HG02852 (cell line): Measurements from ENCODE around the gene BANK1.
A peak's percentile ranks its signal among the peaks of the same experiment; 100 is the strongest.

Experiments used
- ATAC-seq: cut with Tn5 transposase; IDR thresholded peaks from one replicate; pipeline ENCODE4 v1.9.1; 2021; ENCODE audit warnings: mild to moderate bottlenecking, moderate library complexity; ENCODE audit not compliant: unreplicated experiment

The BANK1 gene

DNA sequence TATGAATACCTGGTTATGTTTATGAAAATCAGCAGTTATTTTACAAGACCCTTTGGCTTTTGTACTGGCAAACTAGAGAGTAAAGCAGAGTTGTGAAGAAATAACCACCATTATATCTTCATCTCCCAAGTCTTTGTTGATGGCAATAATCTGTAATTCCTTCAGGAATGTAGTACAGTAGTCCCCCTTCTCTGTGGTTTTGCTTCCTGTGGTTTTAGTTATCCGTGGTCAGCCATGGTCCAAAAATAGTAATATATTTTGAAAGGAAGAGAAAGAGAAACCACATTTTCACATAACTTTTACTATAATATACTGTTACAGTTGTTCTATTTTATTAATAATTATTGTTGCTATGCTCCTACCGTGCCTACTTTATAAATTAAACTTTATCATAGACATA, 27.8 kb downstream of the BANK1 start:
- no peak for ATAC-seq

DNA sequence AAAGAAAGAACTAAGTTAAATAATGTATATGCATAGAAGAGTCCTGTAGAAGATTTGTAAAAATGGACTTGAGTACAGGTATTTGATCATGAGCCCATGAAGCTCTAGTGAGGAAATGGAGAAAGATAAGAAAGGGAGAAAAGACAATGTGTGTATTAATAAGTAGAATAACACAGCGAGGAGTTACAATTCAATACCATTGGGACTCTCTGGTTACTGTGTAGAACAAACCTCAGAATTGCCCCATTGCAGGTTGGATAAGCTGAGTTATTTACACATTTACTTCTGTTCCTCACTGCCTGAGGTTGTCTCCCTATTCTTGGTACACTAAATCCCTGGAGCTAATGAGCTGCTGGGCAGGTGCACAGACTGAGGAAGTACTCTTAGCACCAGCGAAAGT, 33.3 kb downstream of the BANK1 start:
- no peak for ATAC-seq

DNA sequence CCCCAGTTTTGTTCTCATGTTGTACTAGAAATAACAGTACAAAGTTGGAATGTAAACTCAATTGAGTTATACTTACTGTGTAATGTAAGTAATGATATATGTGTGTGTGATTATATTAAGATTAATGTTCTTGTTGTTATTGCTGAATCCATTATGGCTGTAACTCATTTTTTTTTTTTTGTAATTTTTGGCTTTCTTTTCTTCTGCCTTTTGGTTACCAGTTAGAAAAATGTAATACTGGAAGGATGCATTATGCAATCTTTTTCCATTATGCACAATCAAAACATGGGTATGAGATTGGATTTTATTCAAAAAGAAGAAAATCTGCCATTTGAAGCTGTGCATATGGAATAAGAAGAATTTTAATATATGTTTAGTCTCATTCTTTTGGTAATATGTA, 34.0 kb downstream of the BANK1 start:
- ATAC-seq, result no peak

DNA sequence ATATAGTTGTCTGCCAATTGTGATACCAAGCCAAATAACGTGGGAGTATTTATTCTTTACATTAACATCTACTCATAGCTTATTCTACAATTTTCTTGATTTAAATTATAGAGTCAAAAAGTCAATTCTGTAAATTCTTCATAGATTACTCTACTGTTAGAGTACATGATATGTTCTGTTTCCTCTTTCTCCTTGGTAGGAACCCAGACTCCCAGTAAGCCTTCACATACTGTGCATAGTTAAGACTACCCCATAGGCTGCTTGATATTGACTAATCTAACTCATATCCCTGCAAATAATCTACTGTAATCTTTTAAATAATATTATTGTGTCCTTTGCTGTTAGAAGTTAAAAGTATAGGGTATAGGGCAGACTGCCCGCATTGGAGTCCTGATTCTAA, 35.4 kb downstream of the BANK1 start:
- ATAC-seq, result no peak

DNA sequence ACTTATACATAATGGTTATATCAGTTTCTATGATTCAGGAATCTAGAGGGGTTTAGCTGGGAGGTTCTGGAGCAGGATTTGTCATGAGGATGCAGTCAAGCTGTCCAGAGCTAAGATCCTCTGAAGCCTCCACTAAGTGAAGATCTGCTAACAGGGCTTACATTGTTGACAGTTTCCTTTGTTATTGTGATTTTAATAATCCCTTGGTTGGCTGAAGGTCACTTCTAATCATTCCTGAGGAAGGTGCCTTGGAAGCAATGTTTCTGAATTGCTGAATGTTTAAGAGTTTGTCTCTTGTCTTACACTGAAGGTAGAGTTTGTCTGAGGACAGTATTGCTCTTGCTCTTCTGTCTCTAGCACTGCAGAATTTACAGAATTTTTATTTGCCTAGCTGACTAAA, 41.3 kb downstream of the BANK1 start:
- no peak for ATAC-seq

DNA sequence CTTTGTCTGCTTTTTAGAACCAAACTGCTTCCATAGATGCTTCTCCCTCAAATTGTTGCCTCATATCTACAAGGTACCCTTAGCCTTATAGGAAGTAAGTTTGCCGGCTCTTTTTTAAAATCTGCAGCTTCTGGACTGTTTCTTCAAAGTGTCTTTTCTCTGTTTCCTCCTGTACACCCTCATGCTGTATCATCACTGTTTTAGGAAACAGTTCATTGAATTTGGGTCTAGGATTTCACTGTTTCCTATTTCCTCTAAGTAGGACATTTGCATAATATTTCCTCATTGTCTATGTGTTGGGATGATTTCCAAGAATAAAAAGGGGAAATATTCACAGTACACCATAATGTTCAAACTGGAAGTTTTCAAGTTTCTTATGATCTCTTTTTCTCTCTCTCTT, 43.0 kb downstream of the BANK1 start:
- ATAC-seq, result no peak

DNA sequence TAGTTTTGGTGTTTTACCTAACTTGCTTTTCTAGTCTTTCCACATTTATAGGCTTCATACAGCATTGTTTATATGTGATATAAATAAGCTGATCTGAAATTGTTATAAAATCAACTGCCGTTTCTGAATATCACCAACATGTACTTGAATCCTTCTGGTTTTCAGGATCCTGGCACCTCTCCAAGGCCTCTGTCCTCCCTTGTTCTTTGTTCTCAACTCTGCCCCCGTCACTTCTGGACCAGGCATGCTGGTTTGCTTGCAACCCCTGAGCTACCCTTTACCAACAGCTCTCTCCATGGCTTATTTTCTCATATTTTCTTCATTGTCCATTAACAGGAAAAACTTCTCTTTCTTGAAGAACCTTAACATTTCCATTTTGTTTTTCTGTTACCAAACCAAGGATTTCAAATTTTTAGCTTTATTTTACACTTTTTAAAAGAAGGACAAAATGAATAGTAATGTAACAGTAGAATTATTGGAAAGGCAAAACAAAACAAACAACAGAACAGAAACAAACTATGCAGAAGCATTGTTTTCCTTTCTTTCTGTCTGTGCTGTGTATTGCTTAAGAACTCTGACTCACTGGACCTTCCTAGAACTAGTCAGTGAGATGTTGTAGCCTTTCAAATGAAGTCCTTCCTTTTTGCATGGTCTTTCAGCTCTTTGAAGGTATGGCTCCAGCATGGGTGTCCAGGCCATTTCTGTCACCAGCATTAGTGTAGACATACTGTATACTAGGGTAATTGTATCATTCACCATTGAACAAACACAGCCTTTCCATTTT, 44.8 kb downstream of the BANK1 start:
- ATAC-seq, result no peak

DNA sequence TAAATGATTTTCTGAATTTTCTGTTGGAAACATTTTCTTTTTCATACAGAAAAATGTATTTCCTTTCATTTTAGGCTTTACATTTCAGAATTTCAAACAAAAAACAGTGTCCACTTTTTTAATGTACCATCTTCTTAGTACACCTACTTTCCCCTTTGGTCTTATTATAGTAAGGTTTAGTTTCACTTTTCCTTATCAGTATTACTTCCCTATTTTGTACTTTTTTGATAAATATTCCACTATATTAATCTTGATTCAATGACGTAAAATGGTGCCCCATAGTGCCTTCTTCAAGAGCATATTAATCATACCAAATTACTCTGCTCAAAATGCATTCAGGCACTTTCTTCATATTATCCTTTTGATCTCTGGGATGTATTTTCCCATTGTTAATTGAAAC, 52.5 kb downstream of the BANK1 start:
- no peak for ATAC-seq

DNA sequence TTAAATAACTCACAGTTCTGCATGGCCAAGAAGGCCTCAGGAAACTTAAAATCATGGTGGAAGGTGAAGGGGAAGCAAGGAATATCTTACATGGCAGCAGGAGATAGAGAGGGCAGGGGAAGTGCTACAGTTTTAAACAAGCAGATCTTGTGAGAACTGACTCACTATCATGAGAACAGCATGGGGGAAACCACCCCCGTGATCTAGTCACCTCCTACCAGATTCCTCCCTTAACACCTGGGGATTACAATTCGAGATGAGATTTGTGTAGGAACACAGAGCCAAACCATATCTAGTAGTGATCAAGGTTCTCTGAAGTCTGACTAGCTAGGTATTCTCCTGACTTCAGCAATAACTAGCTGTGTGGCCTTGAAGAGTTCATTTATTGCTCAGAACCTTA, 56.0 kb downstream of the BANK1 start:
- no peak for ATAC-seq

DNA sequence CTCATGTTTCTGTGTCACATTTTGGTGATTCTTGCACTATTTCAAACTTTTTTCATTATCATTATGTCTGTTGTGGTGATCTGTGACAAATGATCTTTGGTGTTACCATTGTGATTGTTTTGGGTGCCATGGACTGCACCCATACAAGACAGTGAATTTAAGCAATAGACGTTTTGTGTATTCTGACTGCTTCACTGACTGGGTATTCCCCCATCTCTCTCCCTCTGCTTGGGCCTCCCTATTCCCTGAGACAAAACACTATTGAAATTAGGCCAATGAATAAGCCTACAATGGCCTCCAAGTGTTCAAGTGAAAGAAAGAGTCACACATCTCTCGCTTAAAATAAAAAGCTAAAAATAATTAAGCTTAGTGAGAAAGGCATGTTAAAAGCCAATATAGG, 60.2 kb downstream of the BANK1 start:
- ATAC-seq, result no peak

DNA sequence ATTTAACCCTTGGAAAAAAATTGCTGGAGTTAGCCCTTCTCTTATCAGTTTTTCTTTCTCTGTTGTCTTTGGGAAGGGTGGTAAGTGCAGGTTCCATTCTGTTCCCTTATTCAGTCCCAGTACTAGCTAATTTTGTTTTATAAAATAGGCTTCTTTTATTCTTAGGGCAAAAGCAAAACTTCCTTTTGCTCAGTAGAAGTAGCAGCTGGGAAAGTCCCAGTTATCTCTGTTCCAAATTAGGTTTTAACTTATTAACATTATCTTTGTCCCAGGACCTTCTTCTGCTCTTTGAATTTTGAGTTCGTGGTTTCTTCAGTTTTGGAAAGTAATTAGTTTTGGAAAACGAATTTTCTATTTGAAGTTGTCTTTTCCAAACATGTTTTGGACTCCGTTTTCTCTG, 61.1 kb downstream of the BANK1 start:
- no peak for ATAC-seq

DNA sequence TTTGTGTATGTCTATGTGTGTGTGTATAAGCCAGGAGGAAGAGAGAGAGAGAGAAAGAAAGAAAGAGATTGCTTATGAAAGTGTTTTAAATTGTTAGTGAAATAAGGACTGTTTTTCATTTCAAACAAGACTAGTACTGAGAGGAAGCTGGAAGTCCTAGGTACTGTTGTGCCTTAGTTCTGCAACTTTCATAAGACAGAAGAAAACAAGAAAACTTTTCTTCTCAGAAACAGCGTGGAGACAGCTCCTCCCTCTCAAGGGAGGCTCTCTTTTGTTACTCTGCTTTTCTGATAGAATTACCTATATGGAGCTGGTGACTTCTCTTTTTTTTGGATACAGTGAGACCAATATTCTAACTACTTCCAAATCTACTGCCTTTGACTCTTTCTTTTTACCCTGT, 62.5 kb downstream of the BANK1 start:
- ATAC-seq, result peak; percentile 74

DNA sequence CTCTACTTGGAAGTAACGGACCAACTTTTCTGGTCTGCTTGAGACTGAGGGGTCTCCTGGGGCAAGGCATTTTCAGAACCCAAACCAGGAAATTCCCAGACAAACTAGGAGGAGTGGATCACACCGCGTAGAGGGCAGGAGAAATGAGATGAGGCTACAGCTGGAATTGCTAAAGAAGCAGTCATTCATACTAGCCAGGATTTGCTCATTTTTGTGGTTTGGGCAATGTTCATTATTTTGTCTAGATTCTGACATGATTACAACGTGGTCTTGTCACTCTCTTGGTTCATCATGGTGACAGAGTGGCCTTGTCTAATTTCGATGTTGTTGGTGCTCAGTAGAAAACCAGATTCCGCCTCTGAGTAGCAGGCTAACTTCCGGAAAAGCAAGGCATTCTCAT, 63.2 kb downstream of the BANK1 start:
- no peak for ATAC-seq

DNA sequence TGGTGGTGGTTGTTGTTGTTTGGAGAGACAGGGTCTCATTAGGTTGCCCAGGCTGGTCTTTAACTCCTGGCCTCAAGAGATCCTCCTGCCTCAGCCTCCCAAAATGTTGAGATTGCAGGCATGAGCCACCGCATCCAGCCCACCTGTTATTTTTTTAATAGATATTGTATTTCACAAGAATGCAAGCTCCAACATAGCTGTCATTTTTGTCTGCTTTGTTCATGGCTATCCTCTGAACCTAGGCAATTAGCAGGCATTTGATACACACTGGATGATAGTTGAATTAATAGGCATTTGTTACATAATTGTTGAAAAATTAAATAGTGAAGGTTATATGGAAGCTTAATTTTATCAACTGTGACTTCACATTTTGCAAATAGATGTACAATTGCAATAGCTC, 64.7 kb downstream of the BANK1 start:
- no peak for ATAC-seq

DNA sequence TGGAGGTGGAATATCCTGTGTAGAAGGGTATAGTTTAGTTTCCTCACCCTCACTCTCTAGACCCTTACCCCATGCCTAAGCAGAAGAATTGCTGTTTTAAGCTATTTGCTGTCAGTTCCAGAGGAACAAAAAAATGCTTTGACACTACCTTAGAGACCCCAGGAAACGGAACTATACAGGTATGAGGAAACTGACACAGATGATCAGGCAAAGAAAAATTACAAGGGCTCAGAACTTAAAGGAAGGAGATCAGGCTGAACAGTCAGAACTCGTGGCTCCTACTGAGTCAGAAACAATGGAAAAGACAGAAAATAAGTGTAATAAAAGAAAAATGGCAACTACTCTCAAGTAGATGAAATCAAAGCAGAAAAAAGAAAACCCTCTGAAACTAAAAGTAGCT, 65.6 kb downstream of the BANK1 start:
- ATAC-seq, result no peak

DNA sequence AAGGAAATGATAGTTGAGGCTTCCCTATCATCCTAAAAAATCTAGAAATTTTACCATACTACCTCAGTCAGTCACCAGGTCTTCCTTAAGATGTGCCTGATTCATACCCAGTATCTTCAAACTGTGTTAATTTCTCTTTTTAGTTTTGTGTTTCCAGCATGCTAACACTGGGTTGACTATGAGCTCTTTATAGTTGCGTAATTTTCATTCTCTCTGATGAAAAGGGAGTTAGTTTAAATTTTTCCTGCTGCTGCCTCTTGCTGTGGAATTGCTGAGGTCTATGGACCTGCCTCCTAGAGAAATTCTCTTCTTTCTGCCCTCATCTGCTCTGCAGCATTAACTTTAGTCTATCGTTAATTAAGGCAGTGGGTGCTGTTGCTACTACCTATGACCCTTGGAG, 66.6 kb downstream of the BANK1 start:
- ATAC-seq, result no peak

DNA sequence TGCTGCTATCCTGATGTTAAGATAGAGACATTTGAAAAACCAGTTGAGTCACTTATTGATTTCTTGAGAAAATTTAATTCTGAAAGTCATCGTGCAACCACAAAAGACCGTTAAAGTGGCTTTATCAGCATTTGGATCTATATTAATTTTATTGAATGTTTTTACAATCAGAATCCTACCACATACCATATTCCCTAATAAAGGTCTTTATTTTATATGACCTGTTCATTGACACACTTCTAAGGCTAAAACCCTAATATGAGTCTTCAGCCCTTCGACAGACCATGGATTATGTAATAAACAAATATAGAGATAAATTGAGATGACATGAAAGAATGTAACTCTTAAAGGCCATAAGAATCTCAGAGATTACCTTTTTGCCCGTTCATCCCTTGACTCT, 68.1 kb downstream of the BANK1 start:
- ATAC-seq, result no peak

DNA sequence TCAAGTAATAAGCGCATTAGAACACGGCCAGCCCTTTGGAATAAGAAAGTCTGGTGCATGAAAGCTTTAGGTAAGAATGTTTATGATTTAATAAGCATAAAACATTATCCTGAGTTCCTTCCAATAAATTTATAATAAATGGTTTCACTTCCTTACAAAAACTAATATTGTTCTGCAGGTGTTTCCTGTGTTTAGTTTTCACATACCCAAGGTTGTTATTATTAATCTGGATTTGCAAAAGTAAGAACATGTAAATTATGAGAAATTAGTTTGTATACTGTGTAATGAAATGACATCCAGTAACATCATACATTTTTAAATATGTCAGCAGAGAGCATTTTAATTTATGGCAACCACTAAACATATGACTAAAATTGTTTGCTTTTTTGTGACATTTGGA, 72.1 kb downstream of the BANK1 start:
- ATAC-seq, result no peak

DNA sequence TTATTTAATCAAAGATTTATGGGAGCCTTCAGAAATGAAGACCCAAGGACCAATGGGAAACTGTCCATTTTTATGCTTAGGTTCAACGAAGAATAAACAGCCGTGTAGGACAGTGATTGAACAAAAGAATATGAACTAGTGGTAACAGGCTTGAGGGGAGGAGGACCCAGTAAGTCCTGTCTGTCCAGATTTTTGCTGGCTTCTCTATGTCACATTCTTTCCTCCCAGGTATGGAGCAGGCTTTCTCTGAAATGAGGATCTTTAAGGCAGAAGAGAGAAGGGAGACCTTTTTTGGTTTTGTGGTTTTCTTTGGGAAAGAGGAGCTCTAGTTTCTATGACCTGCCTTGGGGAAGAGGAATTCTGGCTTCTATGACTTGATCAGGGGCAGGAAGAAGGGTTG, 74.1 kb downstream of the BANK1 start:
- no peak for ATAC-seq

DNA sequence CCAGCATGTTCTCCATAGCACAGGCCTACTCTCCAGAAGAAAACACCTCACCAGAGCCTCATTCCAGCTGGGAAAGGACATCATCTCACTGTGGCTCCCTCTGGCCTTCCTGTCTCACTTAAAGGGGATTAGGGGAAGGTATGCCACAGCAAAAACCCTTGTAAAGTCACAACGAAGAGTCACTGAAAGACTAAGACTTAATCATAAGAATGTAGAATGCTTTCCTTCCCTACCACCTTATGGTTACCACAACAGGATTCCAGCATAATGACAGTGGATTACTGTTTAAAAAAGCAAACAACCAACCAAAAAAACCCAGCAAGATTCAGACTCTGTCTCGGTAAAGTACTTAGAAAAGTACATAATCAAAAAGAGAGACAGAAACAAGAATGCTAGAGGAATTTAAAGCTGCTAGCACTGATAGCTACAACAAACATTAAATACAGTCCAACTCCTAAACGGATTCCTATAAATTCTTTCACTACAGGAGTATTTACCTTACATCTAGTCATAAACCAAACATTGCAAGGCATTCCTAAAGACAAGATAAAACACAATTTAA, 75.1 kb downstream of the BANK1 start:
- ATAC-seq, result no peak

DNA sequence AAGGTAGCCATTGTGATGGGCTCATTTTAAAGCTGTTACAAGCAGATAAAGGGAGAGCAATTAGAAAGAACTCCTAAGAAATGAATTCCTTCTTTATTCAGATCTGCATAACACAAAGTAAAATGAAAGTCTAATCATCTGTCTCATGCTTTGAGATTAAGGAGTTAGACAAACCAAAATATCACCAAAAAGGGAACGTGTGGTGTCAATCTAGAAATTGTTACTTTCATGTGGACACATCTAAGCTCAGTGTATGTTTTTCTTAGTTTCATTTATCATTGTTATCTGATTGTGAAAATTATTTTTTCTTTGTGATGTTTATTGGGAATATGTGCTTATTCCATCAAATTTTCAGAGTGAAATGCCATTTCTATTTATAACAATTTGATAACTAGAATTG, 80.3 kb downstream of the BANK1 start:
- ATAC-seq, result no peak

DNA sequence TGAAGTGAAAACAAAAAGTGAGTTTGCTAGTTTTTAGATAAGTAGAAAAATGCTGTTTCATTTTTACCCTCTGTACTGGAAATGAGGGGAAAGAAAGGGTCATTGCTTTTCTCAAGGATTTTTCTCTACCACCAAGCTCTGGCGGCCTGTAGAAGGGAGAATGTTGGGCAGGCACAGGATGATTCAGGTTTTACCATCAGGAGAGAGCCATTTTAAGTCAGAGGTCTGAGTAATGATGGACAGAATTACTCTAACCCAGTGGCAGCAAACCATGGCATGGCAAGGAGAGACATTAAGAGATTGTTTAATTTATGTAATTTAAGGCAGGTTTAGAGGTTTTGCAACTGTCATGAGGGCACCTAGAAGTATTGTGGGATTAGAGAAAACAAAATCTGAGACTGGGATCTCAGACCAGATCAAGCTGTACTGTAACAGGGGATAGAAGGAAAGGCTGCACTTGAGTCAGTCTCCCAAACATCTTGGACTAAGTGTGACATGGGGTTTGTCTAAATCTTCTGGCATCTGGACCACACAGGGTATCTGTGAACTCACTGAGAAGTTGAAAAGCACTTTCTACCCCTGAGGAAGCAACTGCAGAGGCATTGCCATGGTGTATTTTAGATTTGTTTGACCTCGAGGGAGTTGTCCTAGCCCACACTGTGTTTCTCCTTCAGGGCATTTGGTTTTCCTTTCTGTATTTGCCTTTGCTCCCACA, 81.6 kb downstream of the BANK1 start:
- ATAC-seq, result no peak
